Neural cell (in vitro differentiated cells): ENCODE data around the gene MEFV. TPM values are rescaled to one million over a fixed set of nuclear protein-coding genes. Genes with fewer than 3 reads are reported as not detected.

Experiments
- H2AFZ ChIP-seq: fragments of 200-600, 300-800 bp; sonication (generic), shearing (Covaris generic); 2 replicates; pipeline ENCODE4 v1.6.0; 2014; ENCODE audit warnings: low read depth, mild to moderate bottlenecking, antibody characterized with exemption, low read length, moderate library complexity
- H3F3A ChIP-seq: fragments of 200-600 bp; shearing (Covaris generic); 2 replicates; pipeline ENCODE4 v1.6.1; 2016; ENCODE audit warnings: mild to moderate bottlenecking, moderate library complexity, mixed read lengths, antibody characterized with exemption, low read length; ENCODE audit not compliant: insufficient read depth, poor library complexity, severe bottlenecking
- H3K27ac ChIP-seq: fragments of 200-600, 300-800 bp; sonication (generic), shearing (Covaris generic); 2 replicates; pipeline ENCODE4 v1.5.1; 2014; ENCODE audit warnings: mild to moderate bottlenecking, low read length, moderate library complexity
- H3K27me3 ChIP-seq: fragments of 300-800, 200-600 bp; sonication (generic), shearing (Covaris generic); 2 replicates; pipeline ENCODE4 v1.6.0; 2014; ENCODE audit warnings: mild to moderate bottlenecking, low read depth, low read length, moderate library complexity; ENCODE audit not compliant: insufficient read depth
- H3K36me3 ChIP-seq: fragments of 300-800, 200-600 bp; sonication (generic), shearing (Covaris generic); 2 replicates; pipeline ENCODE4 v1.5.1; 2014; ENCODE audit warnings: mild to moderate bottlenecking, antibody characterized with exemption, low read length, moderate library complexity; ENCODE audit not compliant: insufficient read depth
- H3K4me2 ChIP-seq: fragments of 300-800, 200-600 bp; sonication (generic), shearing (Covaris generic); 2 replicates; pipeline ENCODE4 v1.6.0; 2014; ENCODE audit warnings: mild to moderate bottlenecking, low read length
- H3K4me3 ChIP-seq: fragments of 300-800, 200-600 bp; sonication (generic), shearing (Covaris generic); 2 replicates; pipeline ENCODE4 v1.5.1; 2014; ENCODE audit warnings: mild to moderate bottlenecking, low read length, moderate library complexity
- H3K79me2 ChIP-seq: fragments of 200-600 bp; shearing (Covaris generic); replicated peaks from 2 replicates; pipeline ENCODE4 v1.6.0; 2014; ENCODE audit warnings: mild to moderate bottlenecking, low read length, moderate library complexity; ENCODE audit not compliant: insufficient read depth
- H3K9ac ChIP-seq: fragments of 300-800, 200-600 bp; sonication (generic), shearing (Covaris generic); 2 replicates; pipeline ENCODE4 v1.6.1; 2016; ENCODE audit warnings: mild to moderate bottlenecking, low read length, mixed read lengths
- H3K9me2 ChIP-seq: fragments of 200-600 bp; shearing (Covaris generic); 2 replicates; pipeline ENCODE4 v1.6.1; 2016; ENCODE audit warnings: mild to moderate bottlenecking, low read length, mixed read lengths; ENCODE audit not compliant: insufficient read depth
- H3K9me3 ChIP-seq: fragments of 200-600, 300-800 bp; sonication (generic), shearing (Covaris generic); 2 replicates; pipeline ENCODE4 v1.6.1; 2016; ENCODE audit warnings: mild to moderate bottlenecking, mixed run types, low read length, moderate library complexity, mixed read lengths
- H4K20me1 ChIP-seq: fragments of 200-600 bp; shearing (Covaris generic); 2 replicates; pipeline ENCODE4 v1.6.1; 2016; ENCODE audit warnings: mild to moderate bottlenecking, mixed run types; ENCODE audit not compliant: insufficient read depth
- EP300 ChIP-seq: fragments of 450-650 bp; conservative IDR thresholded peaks from 2 replicates; pipeline ENCODE4 v1.6.1; 2014; ENCODE audit warnings: antibody characterized with exemption, mild to moderate bottlenecking, moderate library complexity; ENCODE audit not compliant: poor library complexity, severe bottlenecking
- EZH2 ChIP-seq: fragments of 200-600, 300-800 bp; shearing (Covaris generic), sonication (generic); IDR thresholded peaks from 2 replicates; pipeline ENCODE4 v1.6.1; 2014; ENCODE audit warnings: antibody characterized with exemption, low read length, borderline replicate concordance, mild to moderate bottlenecking; ENCODE audit not compliant: insufficient read depth, poor library complexity, severe bottlenecking
- MXI1 ChIP-seq: fragments of 450-650 bp; conservative IDR thresholded peaks from 2 replicates; pipeline ENCODE4 v1.6.1; 2014; ENCODE audit warnings: antibody characterized with exemption, mild to moderate bottlenecking; ENCODE audit not compliant: poor library complexity, severe bottlenecking
- POLR2AphosphoS5 ChIP-seq: IDR thresholded peaks from 2 replicates; pipeline ENCODE4 v1.6.1; 2012
- RAD21 ChIP-seq: fragments of 450-650 bp; conservative IDR thresholded peaks from 2 replicates; pipeline ENCODE4 v1.6.1; 2014; ENCODE audit warnings: antibody characterized with exemption, mild to moderate bottlenecking, moderate library complexity
- SMC3 ChIP-seq: fragments of 450-650 bp; conservative IDR thresholded peaks from 2 replicates; pipeline ENCODE4 v1.6.1; 2014; ENCODE audit warnings: antibody characterized with exemption, mild to moderate bottlenecking, moderate library complexity; ENCODE audit not compliant: poor library complexity
- TAF1 ChIP-seq: IDR thresholded peaks from 2 replicates; pipeline ENCODE4 v1.6.1; 2012; ENCODE audit warnings: low read depth
- polyA plus RNA-seq: library from polyadenylated mRNA; depleted of rRNA; stranded (reverse); fragments of >200 nt; gene quantifications from 2 replicates; pipeline ENCODE4 v1.2.3, GENCODE V29; 2014
- TF ChIP-seq, protein P1 (sequence below): IDR thresholded peaks from 2 replicates; pipeline ENCODE4 v1.6.1; 2012; ENCODE audit warnings: borderline replicate concordance
- TF ChIP-seq, protein P2 (sequence below): fragments of 450-650 bp; IDR thresholded peaks from 2 replicates; pipeline ENCODE4 v1.5.1; 2014; ENCODE audit warnings: antibody characterized with exemption, mild to moderate bottlenecking, moderate library complexity; ENCODE audit not compliant: poor library complexity, severe bottlenecking

Gene MEFV
- polyA plus RNA-seq, 1 donor from 2014 or later, result not detected

DNA sequence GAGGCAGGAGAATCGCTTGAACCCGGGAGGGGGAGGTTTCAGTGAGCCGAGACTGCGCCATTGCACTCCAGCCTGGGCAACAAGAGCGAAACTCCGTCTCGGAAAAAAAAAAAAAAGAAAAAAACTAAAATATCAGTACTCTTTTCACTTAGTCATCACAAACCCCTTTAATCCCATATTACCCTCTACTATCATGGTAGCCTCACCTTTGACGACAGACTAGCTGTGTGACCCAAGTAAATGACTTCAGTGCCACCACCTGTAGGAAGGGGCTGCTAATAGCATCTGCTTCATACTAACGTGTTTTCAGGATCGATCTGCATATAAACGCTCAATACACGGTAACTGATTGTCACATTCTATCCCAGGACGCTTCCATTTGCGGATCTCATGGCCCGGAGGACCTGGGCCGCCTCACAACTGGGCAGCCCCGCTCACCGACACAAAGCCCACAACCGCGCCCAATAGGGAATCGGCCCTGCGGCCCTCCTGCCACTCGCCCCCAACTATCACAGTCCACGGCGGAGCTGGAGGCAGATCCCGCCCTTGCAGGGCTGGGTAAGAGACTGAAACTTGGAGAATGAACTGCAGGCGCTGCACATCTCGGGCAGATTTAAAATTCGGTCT lies 25.8 kb upstream of the MEFV start:
- Histone ChIP-seq H3K79me2 (peaks cover 27% of the 10 kb centered on the region), H3K27me3 (no peaks in the 10 kb centered on the region), H3K9me3 (no peaks in the 10 kb centered on the region), H3K4me2 (peak overlapping the region; percentile 98), H3K27ac (peak overlapping the region; percentile 94), H3K9me2 (no peaks in the 10 kb centered on the region), H4K20me1 (no peaks in the 10 kb centered on the region), H3K9ac (peak overlapping the region; percentile 90), H3K36me3 (no peaks in the 10 kb centered on the region), H3K4me3 (peak overlapping the region; percentile 98), H2AFZ (peak overlapping the region; percentile 78), H3F3A (no peaks in the 10 kb centered on the region)
- TF ChIP-seq POLR2AphosphoS5 (peak; percentile 5), EP300 (no peak)
- TF ChIP-seq, protein P1, sequence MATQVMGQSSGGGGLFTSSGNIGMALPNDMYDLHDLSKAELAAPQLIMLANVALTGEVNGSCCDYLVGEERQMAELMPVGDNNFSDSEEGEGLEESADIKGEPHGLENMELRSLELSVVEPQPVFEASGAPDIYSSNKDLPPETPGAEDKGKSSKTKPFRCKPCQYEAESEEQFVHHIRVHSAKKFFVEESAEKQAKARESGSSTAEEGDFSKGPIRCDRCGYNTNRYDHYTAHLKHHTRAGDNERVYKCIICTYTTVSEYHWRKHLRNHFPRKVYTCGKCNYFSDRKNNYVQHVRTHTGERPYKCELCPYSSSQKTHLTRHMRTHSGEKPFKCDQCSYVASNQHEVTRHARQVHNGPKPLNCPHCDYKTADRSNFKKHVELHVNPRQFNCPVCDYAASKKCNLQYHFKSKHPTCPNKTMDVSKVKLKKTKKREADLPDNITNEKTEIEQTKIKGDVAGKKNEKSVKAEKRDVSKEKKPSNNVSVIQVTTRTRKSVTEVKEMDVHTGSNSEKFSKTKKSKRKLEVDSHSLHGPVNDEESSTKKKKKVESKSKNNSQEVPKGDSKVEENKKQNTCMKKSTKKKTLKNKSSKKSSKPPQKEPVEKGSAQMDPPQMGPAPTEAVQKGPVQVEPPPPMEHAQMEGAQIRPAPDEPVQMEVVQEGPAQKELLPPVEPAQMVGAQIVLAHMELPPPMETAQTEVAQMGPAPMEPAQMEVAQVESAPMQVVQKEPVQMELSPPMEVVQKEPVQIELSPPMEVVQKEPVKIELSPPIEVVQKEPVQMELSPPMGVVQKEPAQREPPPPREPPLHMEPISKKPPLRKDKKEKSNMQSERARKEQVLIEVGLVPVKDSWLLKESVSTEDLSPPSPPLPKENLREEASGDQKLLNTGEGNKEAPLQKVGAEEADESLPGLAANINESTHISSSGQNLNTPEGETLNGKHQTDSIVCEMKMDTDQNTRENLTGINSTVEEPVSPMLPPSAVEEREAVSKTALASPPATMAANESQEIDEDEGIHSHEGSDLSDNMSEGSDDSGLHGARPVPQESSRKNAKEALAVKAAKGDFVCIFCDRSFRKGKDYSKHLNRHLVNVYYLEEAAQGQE, result no peak

DNA sequence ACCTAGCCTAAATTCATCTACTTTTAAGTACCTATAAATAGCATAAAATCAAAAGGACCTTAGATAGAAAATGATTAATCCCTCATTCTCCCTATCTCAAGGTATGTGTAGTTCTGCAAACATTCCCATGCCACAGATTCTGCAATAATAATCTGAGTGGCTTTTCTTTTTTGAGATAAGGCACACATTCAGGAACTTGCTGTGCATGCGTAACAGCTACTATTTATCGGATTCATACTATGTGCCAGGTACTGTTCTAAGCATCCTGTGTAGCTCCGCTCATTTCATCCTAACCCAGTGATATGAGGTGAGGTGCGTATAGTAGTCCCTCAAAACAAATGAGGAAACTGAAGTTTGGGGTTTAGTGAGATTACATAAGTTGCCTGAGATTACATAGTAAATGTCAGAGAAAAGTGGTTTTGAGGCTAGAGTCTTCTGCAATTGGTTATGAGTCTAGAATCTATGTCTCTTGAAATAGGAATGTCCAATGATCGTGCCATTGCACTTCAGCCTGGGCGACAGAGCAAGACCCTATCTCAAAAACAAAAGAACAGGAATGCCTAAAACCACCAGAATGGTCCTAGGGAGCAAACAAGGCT lies 24.9 kb upstream of the MEFV start:
- no peak overlapping the region for H3K27ac ChIP-seq
- no peaks in the 10 kb centered on the region for H3K36me3 ChIP-seq
- H3K9ac ChIP-seq, result no peak overlapping the region
- no peaks in the 10 kb centered on the region for H4K20me1 ChIP-seq
- peak overlapping the region; percentile 98 for H3K4me3 ChIP-seq
- no peaks in the 10 kb centered on the region for H3K9me3 ChIP-seq
- no peaks in the 10 kb centered on the region for H3K9me2 ChIP-seq
- no peaks in the 10 kb centered on the region for H3K27me3 ChIP-seq
- H3K4me2 ChIP-seq, result no peak overlapping the region
- H2AFZ ChIP-seq, result no peak overlapping the region
- TF ChIP-seq TAF1 (no peak), POLR2AphosphoS5 (no peak), EZH2 (no peak), EP300 (no peak), SMC3 (no peak), RAD21 (no peak), MXI1 (no peak)
- TF ChIP-seq, protein P2, sequence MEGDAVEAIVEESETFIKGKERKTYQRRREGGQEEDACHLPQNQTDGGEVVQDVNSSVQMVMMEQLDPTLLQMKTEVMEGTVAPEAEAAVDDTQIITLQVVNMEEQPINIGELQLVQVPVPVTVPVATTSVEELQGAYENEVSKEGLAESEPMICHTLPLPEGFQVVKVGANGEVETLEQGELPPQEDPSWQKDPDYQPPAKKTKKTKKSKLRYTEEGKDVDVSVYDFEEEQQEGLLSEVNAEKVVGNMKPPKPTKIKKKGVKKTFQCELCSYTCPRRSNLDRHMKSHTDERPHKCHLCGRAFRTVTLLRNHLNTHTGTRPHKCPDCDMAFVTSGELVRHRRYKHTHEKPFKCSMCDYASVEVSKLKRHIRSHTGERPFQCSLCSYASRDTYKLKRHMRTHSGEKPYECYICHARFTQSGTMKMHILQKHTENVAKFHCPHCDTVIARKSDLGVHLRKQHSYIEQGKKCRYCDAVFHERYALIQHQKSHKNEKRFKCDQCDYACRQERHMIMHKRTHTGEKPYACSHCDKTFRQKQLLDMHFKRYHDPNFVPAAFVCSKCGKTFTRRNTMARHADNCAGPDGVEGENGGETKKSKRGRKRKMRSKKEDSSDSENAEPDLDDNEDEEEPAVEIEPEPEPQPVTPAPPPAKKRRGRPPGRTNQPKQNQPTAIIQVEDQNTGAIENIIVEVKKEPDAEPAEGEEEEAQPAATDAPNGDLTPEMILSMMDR, result no peak
- TF ChIP-seq, protein P1, result no peak
- H3K79me2 ChIP-seq, result peaks cover 27% of the 10 kb centered on the region
- H3F3A ChIP-seq, result no peaks in the 10 kb centered on the region
